ENCODE results near the gene THAP11.

DNA sequence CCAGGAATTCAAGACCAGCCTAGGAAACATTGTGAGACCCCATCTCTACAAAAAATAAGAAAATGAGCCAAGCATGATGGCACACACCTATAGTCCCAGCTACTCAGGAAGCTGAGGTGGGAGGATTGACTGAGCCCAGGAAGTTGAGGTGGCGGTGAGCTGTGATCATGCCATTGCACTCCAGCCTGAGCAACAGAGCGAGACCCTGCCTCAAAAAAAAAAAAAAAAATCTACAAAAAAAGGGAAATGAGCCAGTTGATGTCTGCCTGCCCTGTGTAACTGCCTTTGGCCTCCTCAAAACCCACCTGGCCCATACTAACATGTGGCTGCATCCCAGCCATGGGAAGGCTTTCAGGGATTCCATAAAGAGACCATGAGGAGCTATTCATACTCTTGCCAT is 40.2 kb upstream of the THAP11 start:
- TF ChIP-seq, protein P1, sequence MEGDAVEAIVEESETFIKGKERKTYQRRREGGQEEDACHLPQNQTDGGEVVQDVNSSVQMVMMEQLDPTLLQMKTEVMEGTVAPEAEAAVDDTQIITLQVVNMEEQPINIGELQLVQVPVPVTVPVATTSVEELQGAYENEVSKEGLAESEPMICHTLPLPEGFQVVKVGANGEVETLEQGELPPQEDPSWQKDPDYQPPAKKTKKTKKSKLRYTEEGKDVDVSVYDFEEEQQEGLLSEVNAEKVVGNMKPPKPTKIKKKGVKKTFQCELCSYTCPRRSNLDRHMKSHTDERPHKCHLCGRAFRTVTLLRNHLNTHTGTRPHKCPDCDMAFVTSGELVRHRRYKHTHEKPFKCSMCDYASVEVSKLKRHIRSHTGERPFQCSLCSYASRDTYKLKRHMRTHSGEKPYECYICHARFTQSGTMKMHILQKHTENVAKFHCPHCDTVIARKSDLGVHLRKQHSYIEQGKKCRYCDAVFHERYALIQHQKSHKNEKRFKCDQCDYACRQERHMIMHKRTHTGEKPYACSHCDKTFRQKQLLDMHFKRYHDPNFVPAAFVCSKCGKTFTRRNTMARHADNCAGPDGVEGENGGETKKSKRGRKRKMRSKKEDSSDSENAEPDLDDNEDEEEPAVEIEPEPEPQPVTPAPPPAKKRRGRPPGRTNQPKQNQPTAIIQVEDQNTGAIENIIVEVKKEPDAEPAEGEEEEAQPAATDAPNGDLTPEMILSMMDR (conservative IDR thresholded peaks at IDR 0.05; ENCODE audit: low read depth, low read length), result no peak
- no peak for TF ChIP-seq EZH2phosphoT487 (IDR thresholded peaks at IDR 0.05; ENCODE audit: borderline replicate concordance, low read length)
- no peak for TF ChIP-seq EZH2 (IDR thresholded peaks at IDR 0.05; ENCODE audit: low read length, unreplicated experiment)

All from PC-3 (cell line).